Thyroid gland (tissue), 4 donors: ENCODE results near the gene ASIC5.

ENCODE experiments used
- CTCF ChIP-seq, 6 experiments: fragments of 200-600 bp in 3 of 6; fragments of 450-650 bp in 3 of 6; sonication (generic) in 3 of 6; IDR thresholded peaks; one replicate each; pipeline ENCODE4 v1.5.1; 2016 to 2019; ENCODE audit warnings: antibody characterized with exemption in 6 of 6, mild to moderate bottlenecking in 2 of 6, inconsistent platforms in 1 of 6, moderate library complexity in 1 of 6
- POLR2A ChIP-seq, 2 donors: fragments of 450-650 bp; IDR thresholded peaks; one replicate each; pipeline ENCODE4 v1.6.1; 2017; ENCODE audit warnings: antibody characterized with exemption in 2 of 2, mild to moderate bottlenecking in 2 of 2, moderate library complexity in 1 of 2

- TF ChIP-seq CTCF (IDR thresholded peaks at IDR 0.05) (no peak), POLR2A (IDR thresholded peaks at IDR 0.05) (no peak)
These were observed 33.4 kb downstream of the ASIC5 start for GRCh38 chr4:155832664-155833063.
